Prostate gland (tissue), 2 donors: ENCODE data around the gene GSTM1.

Source experiments
- POLR2A ChIP-seq: fragments of 450-650 bp; IDR thresholded peaks from one replicate; pipeline ENCODE4 v1.6.1; 2016; ENCODE audit warnings: antibody characterized with exemption, mild to moderate bottlenecking
- POLR2AphosphoS5 ChIP-seq: sonication (generic); formaldehyde crosslinking; IDR thresholded peaks from one replicate; pipeline ENCODE4 v1.6.1; 2017; ENCODE audit warnings: antibody characterized with exemption
- TF ChIP-seq, protein P1 (sequence below), 4 experiments: fragments of 200-600 bp in 2 of 4; fragments of 450-650 bp in 2 of 4; sonication (generic) in 2 of 4; IDR thresholded peaks; 1 replicate in 3 of 4; 2 replicates in 1 of 4; pipeline ENCODE4 v1.5.1; 2016 to 2019; ENCODE audit warnings: antibody characterized with exemption in 4 of 4, mild to moderate bottlenecking in 2 of 4, moderate library complexity in 2 of 4

DNA sequence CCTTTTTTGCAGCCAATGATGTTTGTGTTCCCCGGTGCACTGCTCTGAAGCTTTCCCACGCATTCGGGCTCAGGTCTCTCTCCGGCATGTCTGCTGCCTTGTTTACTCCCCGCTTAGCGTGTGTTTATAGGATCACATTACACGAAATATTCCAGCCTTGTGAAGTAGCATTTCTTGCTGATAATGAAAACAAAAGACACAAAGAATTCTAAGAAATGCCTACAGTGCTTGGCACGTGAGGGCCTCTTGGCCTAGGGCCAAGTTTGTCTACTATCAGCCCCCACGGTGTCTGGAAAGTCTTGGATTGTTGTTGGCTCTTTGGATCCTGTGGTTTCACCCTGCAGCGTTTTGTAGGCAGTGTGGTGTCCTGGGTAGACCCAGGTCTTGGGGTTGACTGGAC lies 42.9 kb upstream of the GSTM1 start:
- TF ChIP-seq, protein P1, sequence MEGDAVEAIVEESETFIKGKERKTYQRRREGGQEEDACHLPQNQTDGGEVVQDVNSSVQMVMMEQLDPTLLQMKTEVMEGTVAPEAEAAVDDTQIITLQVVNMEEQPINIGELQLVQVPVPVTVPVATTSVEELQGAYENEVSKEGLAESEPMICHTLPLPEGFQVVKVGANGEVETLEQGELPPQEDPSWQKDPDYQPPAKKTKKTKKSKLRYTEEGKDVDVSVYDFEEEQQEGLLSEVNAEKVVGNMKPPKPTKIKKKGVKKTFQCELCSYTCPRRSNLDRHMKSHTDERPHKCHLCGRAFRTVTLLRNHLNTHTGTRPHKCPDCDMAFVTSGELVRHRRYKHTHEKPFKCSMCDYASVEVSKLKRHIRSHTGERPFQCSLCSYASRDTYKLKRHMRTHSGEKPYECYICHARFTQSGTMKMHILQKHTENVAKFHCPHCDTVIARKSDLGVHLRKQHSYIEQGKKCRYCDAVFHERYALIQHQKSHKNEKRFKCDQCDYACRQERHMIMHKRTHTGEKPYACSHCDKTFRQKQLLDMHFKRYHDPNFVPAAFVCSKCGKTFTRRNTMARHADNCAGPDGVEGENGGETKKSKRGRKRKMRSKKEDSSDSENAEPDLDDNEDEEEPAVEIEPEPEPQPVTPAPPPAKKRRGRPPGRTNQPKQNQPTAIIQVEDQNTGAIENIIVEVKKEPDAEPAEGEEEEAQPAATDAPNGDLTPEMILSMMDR (IDR thresholded peaks at IDR 0.05): no peak
- TF ChIP-seq POLR2A (no peak), POLR2AphosphoS5 (no peak)
